GM18870 (cell line): ENCODE measurements around the gene NQO2.
"Not testable (repeated sequence)": the region's sequence is repeated elsewhere in the genome, so short reads cannot be mapped to it uniquely, and the experiment has no call there.

Experiments used
- ATAC-seq: cut with Tn5 transposase; IDR thresholded peaks from one replicate; pipeline ENCODE4 v1.9.1; 2021; ENCODE audit warnings: moderate library complexity; ENCODE audit not compliant: unreplicated experiment

NQO2 gene

GRCh38 chr6:3011592-3011991 is 11.9 kb downstream of the NQO2 start:
- ATAC-seq = no peak

- no peak for ATAC-seq
Measured at GRCh38 chr6:3013486-3013885, 13.8 kb downstream of the NQO2 start.

- ATAC-seq = no peak
Measured at GRCh38 chr6:3013901-3014674, 14.4 kb downstream of the NQO2 start.

- no peak for ATAC-seq
Measured at GRCh38 chr6:3014675-3015066, 15.0 kb downstream of the NQO2 start.

GRCh38 chr6:3015144-3015543 is 15.4 kb downstream of the NQO2 start:
- ATAC-seq = no peak

- no peak for ATAC-seq
Measured at GRCh38 chr6:3016473-3017280, 17.0 kb downstream of the NQO2 start.

GRCh38 chr6:3017304-3017703 is 17.6 kb downstream of the NQO2 start:
- ATAC-seq = no peak

GRCh38 chr6:3019065-3019464 is 19.4 kb downstream of the NQO2 start:
- no peak for ATAC-seq

- no peak for ATAC-seq
Measured at GRCh38 chr6:3019749-3020320, 20.1 kb downstream of the NQO2 start.

- not testable (repeated sequence) for ATAC-seq
Measured at GRCh38 chr6:3020976-3021598, 21.4 kb downstream of the NQO2 start.

- ATAC-seq = peak; percentile 3
Measured at GRCh38 chr6:3022765-3023662, 23.3 kb downstream of the NQO2 start.

- peak; percentile 77 for ATAC-seq
Measured at GRCh38 chr6:3023663-3024483, 24.2 kb downstream of the NQO2 start.

GRCh38 chr6:3026791-3027626 is 27.3 kb downstream of the NQO2 start:
- peak; percentile 41 for ATAC-seq

GRCh38 chr6:3028156-3028555 is 28.5 kb downstream of the NQO2 start:
- ATAC-seq = not testable (repeated sequence)

GRCh38 chr6:3031857-3032640 is 32.4 kb downstream of the NQO2 start:
- ATAC-seq = no peak

GRCh38 chr6:3032986-3033385 is 33.3 kb downstream of the NQO2 start:
- no peak for ATAC-seq

GRCh38 chr6:3033652-3034051 is 34.0 kb downstream of the NQO2 start:
- ATAC-seq = no peak

- no peak for ATAC-seq
Measured at GRCh38 chr6:3035397-3035796, 35.7 kb downstream of the NQO2 start.
